Dendritic cell treated with granulocyte-macrophage colony-stimulating factor and Interleukin-4, amounts not matched to agents 40 ng/mL and 50 ng/mL, for 4 days (primary cell): ENCODE results near the gene STXBP6.

Experiments
- H3K27ac Mint-ChIP-seq: one replicate; pipeline ENCODE4 v1.8.0; 2022; ENCODE audit warnings: mild to moderate bottlenecking, mixed read lengths
- H3K27me3 Mint-ChIP-seq: one replicate; pipeline ENCODE4 v1.8.0; 2022; ENCODE audit warnings: mild to moderate bottlenecking, mixed read lengths
- H3K36me3 Mint-ChIP-seq: one replicate; pipeline ENCODE4 v1.8.0; 2022; ENCODE audit warnings: low read depth, mixed read lengths
- H3K4me1 Mint-ChIP-seq: one replicate; pipeline ENCODE4 v1.8.0; 2022; ENCODE audit warnings: low read depth, mixed read lengths
- H3K4me3 Mint-ChIP-seq: one replicate; pipeline ENCODE4 v1.8.0; 2022; ENCODE audit warnings: mild to moderate bottlenecking, moderate library complexity, mixed read lengths
- H3K9me3 Mint-ChIP-seq: one replicate; pipeline ENCODE4 v1.8.0; 2022; ENCODE audit warnings: mixed read lengths
- intact Hi-C: fragments of 100-400 bp; cut with micrococcal nuclease; formaldehyde crosslinking; loops from one replicate; pipeline ENCODE4 v1.15.0; 2022

The STXBP6 gene

DNA sequence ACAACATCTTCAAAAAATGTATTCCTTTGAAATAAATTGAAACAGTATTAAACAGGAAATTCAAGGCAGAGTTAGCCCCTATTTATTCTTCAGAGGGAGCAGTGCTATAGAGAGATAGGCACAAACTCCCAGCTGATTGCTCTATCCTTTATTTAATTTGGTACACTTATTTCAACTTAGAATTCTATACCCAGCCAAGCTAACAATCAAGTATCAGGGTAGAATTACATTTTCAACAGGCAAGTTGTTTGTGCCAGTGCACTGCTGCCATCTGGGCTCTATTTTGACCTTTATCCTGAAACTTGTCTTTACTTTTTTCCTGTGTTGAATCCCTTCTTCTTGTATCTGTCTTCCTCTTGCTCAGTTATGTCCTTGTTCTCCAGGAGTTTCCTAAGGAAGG lies 159.2 kb downstream of the STXBP6 start:
- intact Hi-C loops: no loop called here
- Mint-ChIP-seq H3K4me3 (no peak overlapping the region), H3K9me3 (peaks cover 17% of the 10 kb centered on the region), H3K36me3 (no peaks in the 10 kb centered on the region), H3K27ac (no peak overlapping the region), H3K27me3 (no peaks in the 10 kb centered on the region), H3K4me1 (peaks cover 16% of the 10 kb centered on the region)

DNA sequence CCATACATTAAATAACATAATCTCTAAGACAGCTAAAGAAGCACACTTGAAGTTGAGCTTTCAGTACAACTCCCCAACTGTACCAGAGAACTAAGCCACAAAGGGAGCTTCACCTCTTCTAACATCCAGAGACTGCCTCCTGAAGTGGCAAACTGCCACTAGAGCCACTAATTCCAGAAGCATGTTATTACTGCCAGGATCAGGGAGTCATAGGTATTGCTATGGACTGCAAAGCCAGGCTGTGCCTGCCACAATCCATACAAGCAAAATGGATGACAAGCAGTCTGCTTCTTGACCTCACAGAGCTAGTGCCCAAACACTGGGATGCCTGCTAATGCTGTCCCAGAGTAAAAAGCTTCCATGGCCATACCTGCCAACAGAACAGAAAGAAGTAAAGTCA lies 160.1 kb downstream of the STXBP6 start:
- Mint-ChIP-seq H3K27ac (no peak overlapping the region), H3K36me3 (no peaks in the 10 kb centered on the region), H3K27me3 (no peaks in the 10 kb centered on the region), H3K4me1 (peaks cover 10% of the 10 kb centered on the region), H3K9me3 (peaks cover 17% of the 10 kb centered on the region), H3K4me3 (no peak overlapping the region)
- intact Hi-C loops: no loop called here

DNA sequence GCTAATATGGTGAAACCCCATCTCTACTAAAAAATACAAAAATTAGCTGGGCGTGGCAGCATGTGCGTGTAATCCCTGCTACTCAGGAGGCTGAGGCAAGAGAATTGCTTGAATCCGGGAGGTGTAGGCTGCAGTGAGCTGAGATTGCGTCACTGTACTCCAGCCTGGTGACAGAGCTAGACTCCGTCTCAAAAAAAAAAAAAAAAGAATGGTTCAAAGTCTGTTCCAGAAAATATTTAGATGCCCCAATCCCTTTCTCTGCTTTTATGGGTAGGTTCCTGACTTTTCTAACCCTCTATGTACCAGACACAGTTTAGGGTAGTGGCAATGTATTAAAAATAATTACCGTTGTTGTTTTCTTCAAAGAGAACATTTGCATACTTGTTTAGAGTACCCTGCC lies 161.4 kb downstream of the STXBP6 start:
- intact Hi-C loops: no loop called here
- H3K4me3 Mint-ChIP-seq: no peak overlapping the region
- peaks cover 7% of the 10 kb centered on the region for H3K4me1 Mint-ChIP-seq
- no peaks in the 10 kb centered on the region for H3K36me3 Mint-ChIP-seq
- no peak overlapping the region for H3K27ac Mint-ChIP-seq
- peaks cover 17% of the 10 kb centered on the region for H3K9me3 Mint-ChIP-seq
- H3K27me3 Mint-ChIP-seq: no peaks in the 10 kb centered on the region

DNA sequence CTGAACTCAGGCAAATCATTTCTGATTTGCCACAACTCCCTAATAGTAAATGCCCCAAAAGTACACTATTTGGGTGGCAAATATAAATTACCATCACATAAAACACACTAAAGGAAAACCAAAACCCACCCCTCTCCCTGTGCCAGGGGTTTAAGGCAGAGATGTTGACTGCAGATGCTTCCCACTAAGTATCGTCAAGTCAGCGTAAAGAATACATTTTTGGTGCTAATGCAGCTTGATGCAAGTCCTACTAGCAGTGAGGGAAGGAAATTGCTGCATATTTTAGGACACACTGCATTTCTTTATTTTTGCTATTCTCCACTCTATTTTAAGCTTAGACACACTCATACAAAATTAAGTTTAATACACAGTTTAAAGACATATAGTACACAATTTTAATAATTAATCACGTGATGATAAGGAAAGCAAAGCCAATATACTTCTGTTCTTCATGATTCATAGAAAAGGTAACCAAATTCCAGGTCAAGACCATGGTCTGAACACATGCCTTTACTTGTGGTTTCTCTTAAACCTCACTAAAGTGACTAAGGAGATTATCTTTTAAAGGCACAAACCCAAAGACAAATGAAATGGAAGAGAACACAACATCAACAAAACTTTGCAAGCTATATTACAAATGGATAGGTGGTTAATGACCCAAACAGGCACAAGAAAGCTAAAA lies 162.2 kb downstream of the STXBP6 start:
- Mint-ChIP-seq H3K27me3 (no peaks in the 10 kb centered on the region), H3K27ac (no peak overlapping the region), H3K9me3 (peaks cover 17% of the 10 kb centered on the region), H3K4me3 (no peak overlapping the region), H3K36me3 (no peaks in the 10 kb centered on the region), H3K4me1 (peaks cover 7% of the 10 kb centered on the region)
- intact Hi-C loops: no loop called here

DNA sequence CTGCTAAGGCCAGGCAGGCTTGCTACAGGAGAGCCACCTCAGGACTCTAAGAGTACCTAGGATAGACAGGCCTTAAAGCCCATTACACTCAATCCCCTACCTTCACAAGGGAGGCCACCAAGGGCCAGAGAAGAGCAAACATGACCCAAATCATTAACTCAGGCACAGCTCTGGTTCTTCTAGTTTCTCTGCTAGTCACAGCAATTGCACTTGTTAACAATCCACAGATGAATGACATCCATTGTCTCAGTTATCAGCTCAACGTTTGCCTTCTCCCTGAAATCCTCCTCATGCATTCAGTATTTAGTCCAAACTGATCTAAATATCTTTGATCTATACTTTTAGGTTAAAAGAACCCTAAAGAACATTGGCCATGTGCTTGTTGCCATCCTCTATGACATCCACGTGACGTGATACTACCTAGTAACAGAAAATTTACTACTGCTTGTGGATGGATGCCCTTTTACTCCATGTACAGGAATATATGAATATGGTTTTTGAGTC lies 164.5 kb downstream of the STXBP6 start:
- H3K36me3 Mint-ChIP-seq: no peaks in the 10 kb centered on the region
- H3K27ac Mint-ChIP-seq: no peak overlapping the region
- no peak overlapping the region for H3K4me3 Mint-ChIP-seq
- intact Hi-C loops: no loop called here
- peaks cover 8% of the 10 kb centered on the region for H3K9me3 Mint-ChIP-seq
- peaks cover 21% of the 10 kb centered on the region for H3K4me1 Mint-ChIP-seq
- H3K27me3 Mint-ChIP-seq: no peaks in the 10 kb centered on the region

DNA sequence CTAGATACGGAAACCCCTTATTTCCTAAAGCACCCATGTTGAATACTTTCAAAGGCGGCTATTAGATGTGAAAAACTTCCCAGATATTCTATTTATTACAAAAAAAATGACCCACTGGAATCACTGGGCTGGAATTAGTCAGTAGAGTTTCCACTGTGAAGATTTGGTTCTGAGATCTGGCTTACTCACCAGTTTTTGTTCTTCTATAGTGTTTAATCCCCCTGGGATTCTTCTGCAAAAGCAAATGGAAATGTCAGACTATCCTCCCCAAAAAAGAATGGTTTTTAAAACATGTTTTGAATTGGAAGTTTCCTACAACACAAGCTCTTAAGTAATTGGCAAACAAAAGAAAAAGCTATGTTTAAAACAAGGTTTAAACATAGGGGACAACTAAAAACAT lies 166.4 kb downstream of the STXBP6 start:
- no peaks in the 10 kb centered on the region for H3K36me3 Mint-ChIP-seq
- H3K4me1 Mint-ChIP-seq: peaks cover 24% of the 10 kb centered on the region
- H3K4me3 Mint-ChIP-seq: no peak overlapping the region
- H3K27ac Mint-ChIP-seq: no peak overlapping the region
- intact Hi-C loops: no loop called here
- H3K9me3 Mint-ChIP-seq: no peaks in the 10 kb centered on the region
- no peaks in the 10 kb centered on the region for H3K27me3 Mint-ChIP-seq

DNA sequence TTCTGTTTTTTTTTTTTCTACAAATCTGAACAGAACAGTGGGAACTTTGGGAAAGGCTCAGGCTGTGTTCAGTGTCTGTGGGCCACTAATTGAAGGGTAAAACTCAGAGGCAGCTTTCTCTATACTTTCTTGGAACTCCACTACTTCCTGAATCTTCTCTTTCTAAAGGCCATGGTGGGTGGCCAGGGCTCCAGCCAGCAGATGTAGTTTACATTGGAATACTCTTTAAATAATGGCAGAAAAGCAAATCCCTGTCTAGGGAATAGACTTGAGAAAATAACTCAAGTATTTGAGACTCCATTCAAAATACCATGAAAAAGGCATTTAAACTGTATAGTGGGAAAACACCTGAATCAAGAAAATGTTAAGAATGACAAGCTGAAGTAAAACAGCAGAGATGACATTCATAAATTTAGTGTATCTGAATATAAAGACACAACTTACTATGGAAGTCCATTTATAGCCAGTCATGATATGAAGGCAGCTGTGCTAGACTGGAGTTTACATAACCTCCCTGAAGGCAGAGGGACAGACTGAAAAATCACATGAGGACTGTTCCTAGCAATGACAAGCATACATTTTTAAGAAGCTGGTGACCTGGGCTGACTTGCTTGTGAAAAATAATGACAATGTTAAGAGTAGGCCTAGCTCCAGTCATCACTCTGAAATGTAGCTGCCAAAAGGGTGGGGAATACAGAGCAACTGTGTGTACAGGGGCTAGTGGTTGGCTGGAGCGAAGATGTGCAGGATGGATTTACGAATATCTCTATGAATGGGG lies 168.6 kb downstream of the STXBP6 start:
- H3K4me3 Mint-ChIP-seq: no peak overlapping the region
- H3K27me3 Mint-ChIP-seq: no peaks in the 10 kb centered on the region

DNA sequence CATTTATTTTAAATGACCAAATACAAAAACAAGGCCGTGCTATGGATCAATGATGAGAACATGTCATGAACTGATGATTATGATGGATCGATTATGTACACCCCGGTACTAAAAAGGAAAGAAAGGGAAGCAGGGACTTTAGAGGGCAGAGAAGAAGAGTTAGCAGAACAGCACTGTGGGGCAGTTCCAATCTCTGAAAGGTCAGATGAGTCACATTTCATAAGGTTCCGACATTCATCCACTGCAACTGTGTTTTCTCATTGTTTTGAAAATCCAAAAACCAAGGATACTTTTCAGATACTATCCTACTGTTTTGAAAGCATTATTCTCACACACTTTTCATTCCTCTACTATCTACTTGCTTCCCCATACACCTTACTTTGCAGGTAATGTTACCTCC lies 169.3 kb downstream of the STXBP6 start:
- peaks cover 36% of the 10 kb centered on the region for H3K4me1 Mint-ChIP-seq
- H3K36me3 Mint-ChIP-seq: no peaks in the 10 kb centered on the region
- H3K9me3 Mint-ChIP-seq: no peaks in the 10 kb centered on the region
- intact Hi-C loops: no loop called here
- H3K4me3 Mint-ChIP-seq: no peak overlapping the region
- H3K27ac Mint-ChIP-seq: no peak overlapping the region
- H3K27me3 Mint-ChIP-seq: no peaks in the 10 kb centered on the region

More for the DNA sequence above, 168.6 kb downstream of the STXBP6 start:
- no peaks in the 10 kb centered on the region for H3K36me3 Mint-ChIP-seq
- peaks cover 30% of the 10 kb centered on the region for H3K4me1 Mint-ChIP-seq
- no peak overlapping the region for H3K27ac Mint-ChIP-seq
- no peaks in the 10 kb centered on the region for H3K9me3 Mint-ChIP-seq
- intact Hi-C loops: no loop called here

DNA sequence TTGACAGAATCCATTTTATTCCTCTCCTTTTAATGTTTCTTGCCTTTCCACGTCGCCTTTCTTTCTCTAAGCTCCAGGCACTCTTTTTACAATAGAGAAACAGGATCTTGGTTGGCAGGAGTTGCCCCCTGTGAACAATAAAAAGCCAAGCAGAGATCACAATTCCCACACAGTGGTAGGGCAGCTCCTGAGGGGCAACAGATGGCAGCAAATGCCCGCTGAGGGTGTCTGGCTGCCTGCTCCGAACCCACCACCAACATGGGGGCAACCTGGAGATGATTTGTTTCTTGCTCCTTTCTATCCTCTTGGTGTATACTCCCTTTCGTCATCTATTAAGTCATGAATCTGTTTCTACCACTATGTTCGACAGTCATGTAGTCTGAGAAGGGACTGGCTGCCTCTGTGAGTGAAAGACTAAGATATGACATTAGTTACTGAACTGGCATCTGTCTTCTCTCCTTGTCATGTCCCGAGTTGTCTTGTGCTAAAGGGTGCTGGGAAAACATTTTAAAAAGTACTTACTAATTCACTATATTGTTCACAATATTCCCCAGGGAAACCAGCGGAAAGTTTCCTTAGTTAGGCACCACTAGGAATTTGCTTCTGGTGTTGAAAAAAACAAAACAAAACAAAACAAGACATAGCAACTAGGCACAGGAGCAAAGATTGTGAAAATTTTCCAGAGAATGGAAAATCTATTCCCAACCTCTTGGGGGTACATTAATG lies 170.1 kb downstream of the STXBP6 start:
- H3K9me3 Mint-ChIP-seq: no peaks in the 10 kb centered on the region
- no peaks in the 10 kb centered on the region for H3K36me3 Mint-ChIP-seq
- H3K4me3 Mint-ChIP-seq: no peak overlapping the region
- intact Hi-C loops: no loop called here
- no peaks in the 10 kb centered on the region for H3K27me3 Mint-ChIP-seq
- peaks cover 44% of the 10 kb centered on the region for H3K4me1 Mint-ChIP-seq
- no peak overlapping the region for H3K27ac Mint-ChIP-seq

DNA sequence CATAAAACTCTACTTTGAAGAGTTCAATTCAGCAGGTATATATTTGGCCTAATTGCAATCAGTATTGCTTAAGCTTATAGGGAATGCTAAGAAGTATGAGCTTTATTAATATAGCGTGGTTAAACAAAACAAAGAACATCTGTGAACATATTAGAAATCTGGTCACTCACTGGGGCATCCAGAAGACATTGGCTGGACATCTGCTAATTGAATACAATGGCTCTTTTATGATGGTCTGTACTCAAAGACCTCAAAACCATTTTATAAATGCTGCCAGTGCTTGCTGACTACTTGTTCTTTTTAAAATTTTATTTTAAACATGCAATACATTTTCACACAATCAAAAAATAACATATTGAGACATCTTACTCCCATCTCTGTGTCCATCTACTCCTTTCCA lies 173.0 kb downstream of the STXBP6 start:
- no peaks in the 10 kb centered on the region for H3K9me3 Mint-ChIP-seq
- no peak overlapping the region for H3K4me3 Mint-ChIP-seq
- no peaks in the 10 kb centered on the region for H3K36me3 Mint-ChIP-seq
- H3K4me1 Mint-ChIP-seq: peaks cover 60% of the 10 kb centered on the region
- intact Hi-C loops: no loop called here
- no peak overlapping the region for H3K27ac Mint-ChIP-seq
- peaks cover 2% of the 10 kb centered on the region for H3K27me3 Mint-ChIP-seq

DNA sequence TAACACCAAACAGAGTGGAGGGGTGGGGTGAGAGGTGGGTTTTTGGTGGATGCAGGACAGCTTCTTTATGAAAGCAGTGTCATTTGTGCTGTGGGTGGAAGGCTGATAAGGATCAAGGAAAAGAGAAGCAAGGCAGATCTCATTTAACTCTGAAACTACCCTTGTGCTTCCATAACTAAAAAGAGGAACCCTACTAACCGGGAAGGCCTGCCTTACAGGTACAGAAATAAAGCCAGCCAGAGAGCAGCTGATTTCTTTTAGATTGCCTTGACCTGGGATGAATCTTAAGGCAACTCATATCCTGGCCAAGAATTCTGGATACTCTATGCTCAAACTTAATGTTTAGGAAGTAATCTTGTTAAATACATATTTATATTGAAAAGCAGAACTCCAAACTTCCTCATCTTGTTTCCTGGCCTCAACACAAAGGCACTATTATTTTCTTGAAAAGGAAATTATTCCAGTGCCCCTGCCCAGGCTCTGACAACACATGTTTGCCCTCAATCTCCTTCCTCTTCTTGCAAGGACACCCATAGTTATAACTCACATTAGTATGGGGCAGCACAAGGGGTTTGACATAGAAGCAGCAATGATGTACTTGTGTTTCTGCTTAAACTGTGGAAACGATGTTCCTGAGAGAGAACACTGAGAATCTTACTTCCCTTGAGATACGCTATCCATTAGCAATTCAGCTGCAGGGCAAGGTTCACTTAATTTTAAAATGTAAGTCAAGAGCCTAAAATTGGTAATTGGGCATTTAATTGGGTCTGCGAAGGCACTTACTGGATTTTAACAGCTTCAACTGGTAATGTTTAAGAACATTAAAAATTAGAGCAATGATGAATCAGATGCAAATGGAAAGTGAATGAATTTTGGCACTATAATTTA lies 173.7 kb downstream of the STXBP6 start:
- Mint-ChIP-seq H3K36me3 (no peaks in the 10 kb centered on the region), H3K4me3 (no peak overlapping the region), H3K27me3 (peaks cover 2% of the 10 kb centered on the region), H3K27ac (peak overlapping the region; percentile 60), H3K9me3 (no peaks in the 10 kb centered on the region), H3K4me1 (peaks cover 53% of the 10 kb centered on the region)
- intact Hi-C loops: no loop called here

DNA sequence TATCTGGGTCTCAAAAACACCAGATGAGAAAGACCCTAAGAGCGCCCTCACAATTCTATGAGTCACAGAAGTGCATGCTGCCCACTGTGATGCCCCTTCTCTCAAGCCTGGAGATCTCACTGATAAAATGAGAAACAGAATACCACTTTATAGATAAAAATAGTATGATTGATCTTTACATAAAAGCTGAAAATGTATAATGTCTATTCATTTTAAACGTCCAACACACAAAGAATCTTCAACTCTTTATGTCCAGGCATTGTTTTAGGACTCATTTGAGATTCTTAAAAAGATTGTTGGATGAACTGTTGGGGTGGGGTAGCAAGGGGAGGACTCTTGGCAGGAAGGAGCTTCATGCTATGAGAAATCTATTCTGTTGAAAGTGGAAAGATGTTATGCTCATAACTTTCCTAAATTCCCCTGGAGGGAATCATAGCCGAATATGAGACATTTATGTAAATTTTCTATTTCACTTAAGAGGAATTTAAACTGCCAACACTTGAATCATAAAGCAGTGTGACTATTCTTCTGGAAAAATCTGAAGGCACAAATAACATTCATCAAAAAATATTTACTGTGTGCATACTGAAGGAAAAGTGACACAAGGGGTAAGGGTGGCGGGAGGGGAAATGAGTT lies 174.6 kb downstream of the STXBP6 start:
- H3K4me1 Mint-ChIP-seq: peaks cover 44% of the 10 kb centered on the region
- intact Hi-C loops: no loop called here
- no peak overlapping the region for H3K4me3 Mint-ChIP-seq
- H3K36me3 Mint-ChIP-seq: no peaks in the 10 kb centered on the region
- no peaks in the 10 kb centered on the region for H3K9me3 Mint-ChIP-seq
- H3K27me3 Mint-ChIP-seq: peaks cover 2% of the 10 kb centered on the region
- peak overlapping the region; percentile 60 for H3K27ac Mint-ChIP-seq

DNA sequence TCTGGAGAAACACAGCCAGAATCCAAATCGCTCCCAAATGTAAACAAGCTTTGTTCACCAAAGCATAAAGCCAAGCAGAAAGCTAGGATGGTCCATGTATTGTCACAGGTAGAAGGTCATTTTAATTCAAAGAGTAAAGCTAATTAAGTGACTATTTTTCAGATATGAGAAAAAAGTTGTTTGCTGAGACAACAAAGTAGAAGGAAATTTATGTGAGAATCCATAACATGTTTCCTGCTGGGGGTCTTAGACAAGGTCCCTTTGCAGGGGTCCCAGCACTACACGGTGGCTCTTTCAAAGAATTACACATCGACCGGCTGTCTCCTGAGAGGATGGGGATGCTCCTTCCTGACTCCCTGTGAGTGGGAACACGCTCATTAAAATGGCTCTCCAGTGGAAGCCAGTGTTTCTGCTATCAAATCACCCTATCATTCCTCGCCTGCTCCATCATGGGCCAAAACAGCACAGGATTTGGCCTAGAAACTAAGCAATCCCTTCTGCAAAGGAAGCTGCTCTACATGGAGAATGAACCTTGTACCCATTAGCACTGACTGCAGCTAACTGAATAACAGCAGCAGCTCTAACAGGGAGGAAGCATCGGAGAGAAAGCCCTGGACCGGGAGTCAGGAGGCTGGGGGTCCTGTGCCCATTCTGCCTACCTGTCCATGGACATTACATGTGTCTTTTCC lies 175.3 kb downstream of the STXBP6 start:
- intact Hi-C loops: no loop called here
- Mint-ChIP-seq H3K9me3 (no peaks in the 10 kb centered on the region), H3K4me3 (no peak overlapping the region), H3K27ac (peak overlapping the region; percentile 41), H3K27me3 (peaks cover 2% of the 10 kb centered on the region), H3K4me1 (peaks cover 43% of the 10 kb centered on the region), H3K36me3 (no peaks in the 10 kb centered on the region)
